Stimulated activated CD8-positive, alpha-beta memory T cell treated with anti-CD3 and anti-CD28 coated beads, Interleukin-12 subunit alpha, Interleukin-12 subunit beta, amount 100 ng/mL, for 24 hours (primary cell): Measurements from ENCODE around the gene POLN.
"Not testable (repeated sequence)": the region's sequence is repeated elsewhere in the genome, so short reads cannot be mapped to it uniquely, and the experiment has no call there.

ENCODE experiments used
- DNase-seq: peaks from one replicate; pipeline ENCODE4 v3.0.0-alpha.2; 2020; ENCODE audit errors: extremely low read depth

The POLN gene

GRCh38 chr4:2042204-2042946 is 199.5 kb downstream of the POLN start:
- no peak for DNase-seq

DNA sequence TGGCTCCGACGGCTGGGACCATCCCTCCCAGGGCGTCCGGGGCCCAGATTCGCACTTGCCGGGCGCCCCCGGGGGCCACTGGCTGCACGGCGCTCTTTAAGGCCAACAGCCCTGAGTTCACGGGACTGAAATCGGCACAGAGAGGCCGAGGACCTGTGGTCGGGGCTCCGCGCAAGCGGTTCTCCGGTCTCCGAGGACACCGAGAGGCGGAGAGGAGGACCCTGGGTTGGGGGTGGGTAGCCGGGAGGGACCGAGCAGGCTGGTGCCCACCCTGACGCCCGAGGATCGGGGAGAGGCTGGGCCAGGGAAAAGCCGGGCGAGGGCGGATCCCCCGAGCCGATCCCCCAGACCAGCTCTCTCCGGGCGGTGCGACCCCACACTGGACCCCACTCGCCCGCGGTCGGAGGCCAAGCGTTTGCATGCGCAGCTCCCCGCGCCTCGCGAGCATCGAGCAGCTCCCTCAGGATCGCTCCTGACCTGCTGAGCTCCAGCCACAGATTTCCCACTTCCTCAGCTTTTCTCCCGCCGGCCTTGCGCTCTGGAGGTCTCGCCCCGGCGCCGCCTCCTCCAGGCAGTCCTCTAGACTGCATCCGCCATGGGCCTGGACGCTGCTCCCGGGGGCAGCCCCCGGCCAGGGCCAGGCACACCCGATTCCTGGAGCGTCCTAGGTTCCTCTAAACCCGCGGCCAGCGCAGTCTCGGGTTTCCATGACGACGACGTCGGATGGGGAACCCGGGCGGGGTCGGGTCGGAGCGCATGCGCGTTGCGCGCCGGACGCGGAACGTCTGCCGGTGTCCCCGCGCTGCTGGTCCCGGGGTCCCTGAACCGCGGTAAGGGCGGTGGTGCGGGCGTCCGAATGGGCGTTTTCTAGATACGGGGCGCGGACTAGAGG is 200.4 kb downstream of the POLN start:
- peak; percentile 69 for DNase-seq

GRCh38 chr4:2040391-2041238 is 201.3 kb downstream of the POLN start:
- no peak for DNase-seq

DNA sequence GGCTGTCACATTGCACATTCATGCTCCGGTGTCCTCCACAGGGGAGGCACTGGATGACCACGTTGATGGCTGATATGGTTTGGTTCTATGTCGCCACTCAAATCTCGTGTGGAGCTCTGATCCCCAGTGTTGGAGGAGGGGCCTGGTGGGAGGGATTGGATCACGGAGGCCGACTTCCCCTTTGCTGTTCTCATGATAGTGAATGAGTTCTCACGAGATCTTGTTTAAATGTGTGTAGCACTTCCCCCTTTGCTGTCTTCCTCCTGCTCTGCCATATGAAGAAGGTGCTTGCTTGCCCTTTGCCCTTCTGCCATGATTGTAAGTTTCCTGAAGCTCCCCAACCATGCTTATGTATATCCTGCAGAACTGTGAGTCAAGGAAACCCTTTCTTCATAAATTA is 205.1 kb downstream of the POLN start:
- DNase-seq: no peak

GRCh38 chr4:2036327-2036726 is 205.6 kb downstream of the POLN start:
- DNase-seq: no peak

- not testable (repeated sequence) for DNase-seq
These were observed 210.8 kb downstream of the POLN start for GRCh38 chr4:2031161-2031560.

GRCh38 chr4:2027120-2027519 is 214.8 kb downstream of the POLN start:
- not testable (repeated sequence) for DNase-seq

- no peak for DNase-seq
These were observed 216.1 kb downstream of the POLN start for GRCh38 chr4:2025817-2026216.

DNA sequence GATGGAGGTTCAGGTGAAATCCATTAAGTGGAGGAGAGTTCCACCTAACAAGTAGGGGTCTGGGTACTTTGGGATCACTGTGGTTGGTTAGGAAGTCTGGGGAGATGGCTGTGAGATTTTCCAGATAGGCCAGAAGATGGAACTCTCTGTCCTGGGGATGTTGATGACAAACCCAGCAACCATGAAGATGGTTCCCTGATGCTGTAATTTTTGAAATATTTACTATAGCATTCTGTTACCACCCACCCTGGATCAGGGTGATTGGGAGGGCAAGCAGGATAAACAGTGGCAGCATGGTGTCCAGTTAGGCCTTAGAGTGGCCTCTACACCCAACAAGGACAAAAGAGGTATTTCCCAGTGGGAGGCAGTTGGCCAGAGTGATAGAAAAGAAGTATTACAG is 217.2 kb downstream of the POLN start:
- DNase-seq: no peak
